Coronary artery (tissue), 2 donors: ENCODE measurements around the gene PDCD11.
"Not testable (repeated sequence)": the region's sequence is repeated elsewhere in the genome, so short reads cannot be mapped to it uniquely, and the experiment has no call there.

Experiments used
- DNase-seq: peaks from one replicate; pipeline ENCODE4 v3.0.0-alpha.2; 2017; ENCODE audit warnings: low spot score
- H3K27ac ChIP-seq, 2 donors: fragments of 200-600 bp; sonication (generic); one replicate each; pipeline ENCODE4 v1.5.1; 2016 to 2019
- H3K4me3 ChIP-seq: fragments of 200-600 bp; sonication (generic); 2 replicates; pipeline ENCODE4 v1.5.1; 2016; ENCODE audit warnings: mild to moderate bottlenecking, moderate library complexity
- CTCF ChIP-seq: fragments of 200-600 bp; sonication (generic); IDR thresholded peaks from one replicate; pipeline ENCODE4 v1.5.1; 2019; ENCODE audit warnings: antibody characterized with exemption

The PDCD11 gene

GRCh38 chr10:103396789-103397087 is 312 bp downstream of the PDCD11 start:
- Histone ChIP-seq H3K4me3 (peak overlapping the region; percentile 82), H3K27ac (peak overlapping the region in 1 of 2 donors; percentile 82)
- TF ChIP-seq CTCF: no peak
- DNase-seq: no peak

GRCh38 chr10:103397191-103397825 is 882 bp downstream of the PDCD11 start:
- H3K4me3 ChIP-seq: peak overlapping the region; percentile 82
- no peak overlapping the region for H3K27ac ChIP-seq
- no peak for DNase-seq
- TF ChIP-seq CTCF: no peak

- TF ChIP-seq CTCF: no peak
- no peak overlapping the region for H3K27ac ChIP-seq
- no peak overlapping the region for H3K4me3 ChIP-seq
- no peak for DNase-seq
Observed at GRCh38 chr10:103413564-103413963, 17.1 kb downstream of the PDCD11 start.

- H3K27ac ChIP-seq: no peak overlapping the region
- no peak for TF ChIP-seq CTCF
- no peak for DNase-seq
- H3K4me3 ChIP-seq: no peak overlapping the region
Observed at GRCh38 chr10:103415581-103415980, 19.2 kb downstream of the PDCD11 start.

GRCh38 chr10:103416436-103417147 is 20.2 kb downstream of the PDCD11 start:
- Histone ChIP-seq H3K27ac (no peak overlapping the region), H3K4me3 (no peak overlapping the region)
- peak; percentile 75 for TF ChIP-seq CTCF
- DNase-seq: no peak

GRCh38 chr10:103417148-103417469 is 20.7 kb downstream of the PDCD11 start:
- DNase-seq, H3K27ac ChIP-seq, H3K4me3 ChIP-seq: not testable (repeated sequence)

GRCh38 chr10:103417601-103418000 is 21.2 kb downstream of the PDCD11 start:
- Histone ChIP-seq H3K4me3 (no peak overlapping the region), H3K27ac (no peak overlapping the region)
- no peak for TF ChIP-seq CTCF
- no peak for DNase-seq
